CMK (cell line): ENCODE measurements around the gene DELE1.

Source experiments
- DNase-seq: peaks from one replicate; pipeline ENCODE4 v3.0.0-alpha.2; 2010; ENCODE audit warnings: low read depth

DELE1 gene

GRCh38 chr5:141958546-141959172 lies 35.0 kb downstream of the DELE1 start:
- DNase-seq, result no peak

DNA sequence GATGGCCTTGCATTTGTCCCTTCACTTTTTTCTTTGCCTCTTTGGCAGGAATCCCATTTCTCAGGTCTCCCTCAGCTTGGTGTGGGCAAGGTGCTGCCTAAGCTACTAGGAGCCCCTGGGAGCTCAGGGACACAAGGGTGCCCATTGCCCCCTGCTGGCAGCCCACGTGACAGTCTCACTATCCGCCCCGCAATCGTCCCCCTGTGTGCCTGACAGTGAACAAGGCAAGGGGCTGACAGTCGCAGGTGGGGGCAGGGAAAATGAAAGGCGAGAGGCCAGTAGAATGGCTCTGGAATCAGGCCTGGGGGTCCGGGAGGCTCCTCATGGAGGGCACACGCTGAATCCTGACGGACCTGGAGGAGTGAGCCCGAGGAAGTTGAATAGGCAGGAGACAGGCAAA lies 36.3 kb downstream of the DELE1 start:
- DNase-seq, result no peak

DNA sequence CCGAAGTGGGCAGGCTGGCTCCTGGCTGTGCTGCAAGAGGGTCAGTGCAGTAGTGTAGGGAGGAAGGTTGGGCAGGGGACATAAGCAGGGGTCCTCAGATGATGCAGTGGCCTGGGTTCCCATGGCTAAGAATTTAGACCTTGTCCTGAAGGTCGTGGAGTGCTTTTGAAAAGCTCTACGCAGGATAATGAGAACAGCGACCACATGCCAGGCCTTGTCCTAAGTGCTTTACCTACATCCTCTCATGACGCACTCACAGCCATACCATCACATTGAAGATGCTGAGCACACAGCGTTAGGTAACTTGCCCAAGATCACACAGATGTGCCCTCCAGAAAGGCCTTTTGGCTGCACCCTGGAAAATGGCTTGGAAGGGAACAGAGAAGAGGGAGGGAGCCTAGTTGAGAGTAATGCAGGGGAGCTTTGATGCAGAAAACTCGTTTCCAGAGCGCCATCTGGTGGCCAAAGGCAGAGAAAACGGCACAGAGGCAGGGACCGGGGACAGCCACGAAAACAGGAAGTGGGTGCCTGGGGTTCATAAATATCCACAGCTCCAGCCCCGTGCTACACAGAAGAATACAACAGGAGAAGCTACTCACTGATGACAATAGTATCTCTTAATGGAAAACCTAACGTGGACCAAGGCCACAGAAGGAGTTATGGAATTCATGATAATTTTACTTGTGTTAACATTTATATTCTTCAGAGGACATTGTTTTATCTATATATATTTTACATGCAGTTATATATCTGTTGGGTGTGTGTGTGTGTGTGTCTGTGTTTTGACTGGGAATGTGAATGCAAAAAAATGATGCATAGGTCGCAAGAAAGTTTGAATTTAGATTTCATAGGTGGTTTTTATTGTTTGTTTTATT lies 37.0 kb downstream of the DELE1 start:
- no peak for DNase-seq

DNA sequence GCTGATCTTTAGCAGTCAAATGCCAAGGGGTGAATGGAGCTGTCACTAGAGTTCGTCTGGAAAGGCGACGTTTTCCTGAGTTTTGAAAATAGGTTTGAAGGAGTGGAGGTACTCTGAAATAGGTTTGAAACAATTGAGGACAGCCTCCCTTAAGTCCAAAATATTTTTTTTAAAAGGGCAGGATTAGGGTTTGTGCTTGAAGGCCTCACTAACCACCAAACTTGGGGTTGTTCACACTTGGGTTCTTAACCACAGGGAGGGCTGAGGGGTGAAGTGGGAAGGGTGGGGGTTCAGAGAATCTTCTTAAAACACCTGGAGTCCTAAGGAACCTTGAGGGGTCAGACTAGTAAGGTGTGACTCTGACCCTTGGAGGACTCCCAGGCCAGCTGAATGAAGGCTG lies 37.8 kb downstream of the DELE1 start:
- no peak for DNase-seq

GRCh38 chr5:141963701-141964100 lies 40.0 kb downstream of the DELE1 start:
- no peak for DNase-seq

- no peak for DNase-seq
These were observed 41.4 kb downstream of the DELE1 start for GRCh38 chr5:141965071-141965470.

DNA sequence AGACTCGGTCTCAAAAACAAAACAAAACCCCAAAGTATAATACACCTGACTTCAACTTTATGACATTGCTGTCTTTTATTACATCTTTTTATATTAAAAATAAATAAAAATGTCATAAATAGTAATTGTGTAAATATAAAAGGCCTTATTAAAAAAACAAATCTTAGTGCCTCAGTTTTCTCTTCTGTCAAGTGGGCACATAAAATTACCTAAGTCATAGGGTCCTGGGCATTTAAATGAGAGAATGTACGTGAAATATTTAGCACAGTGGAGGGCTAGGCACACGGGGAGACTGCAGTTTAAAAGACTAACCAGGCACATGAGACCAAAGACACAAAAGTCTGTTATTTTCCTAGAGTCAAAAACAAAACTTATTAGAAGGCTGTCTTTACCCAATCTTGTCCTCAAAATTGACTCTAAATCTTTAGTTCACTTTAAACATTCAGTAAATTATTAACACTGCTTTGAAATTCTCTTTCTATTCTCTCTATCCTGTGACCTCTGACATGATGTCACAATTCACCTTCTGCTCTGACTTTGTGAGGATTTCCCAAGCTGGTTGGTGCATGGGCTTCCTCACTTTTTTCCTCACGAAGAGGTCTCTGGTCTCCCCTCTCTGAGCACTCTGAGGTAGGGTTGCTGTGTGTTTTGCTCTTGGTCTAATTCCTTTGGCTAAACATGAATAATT lies 42.7 kb downstream of the DELE1 start:
- no peak for DNase-seq

GRCh38 chr5:141966963-141967333 lies 43.3 kb downstream of the DELE1 start:
- DNase-seq, result no peak

DNA sequence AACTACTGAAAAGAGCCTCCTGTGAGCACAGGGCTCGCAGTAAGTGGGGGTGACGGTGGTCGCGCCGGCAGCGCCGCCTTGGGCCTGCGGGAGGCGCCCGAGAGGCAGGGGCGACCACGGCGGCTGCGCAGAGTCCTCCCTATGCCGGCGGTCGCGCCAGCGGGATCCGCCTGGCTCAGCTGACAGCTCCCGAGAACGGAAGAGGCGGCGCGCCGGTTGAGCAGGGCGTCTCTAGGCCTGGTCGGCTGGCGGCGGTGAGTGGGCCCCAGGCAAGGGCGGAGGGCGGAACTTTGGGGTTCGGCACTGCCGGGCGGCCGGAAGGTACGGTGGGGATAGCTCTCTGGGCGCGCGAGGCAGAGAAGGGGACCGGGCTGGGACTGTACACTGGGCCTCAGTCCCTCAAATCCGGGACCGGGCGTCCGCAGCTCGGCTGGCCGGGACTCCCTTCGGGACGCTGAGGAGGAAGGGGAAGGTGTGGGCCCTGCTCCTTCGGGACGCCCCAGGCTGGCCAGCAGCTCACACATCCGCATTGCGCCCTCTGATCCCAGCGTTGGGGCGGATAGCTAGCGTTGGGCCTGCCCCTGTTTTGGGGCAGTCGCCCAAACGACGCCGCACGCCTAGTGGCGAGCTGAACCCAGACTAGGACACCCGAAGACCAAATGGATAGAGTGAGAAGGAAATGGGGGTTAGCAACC lies 45.4 kb downstream of the DELE1 start, which contains the start of gene RNF14:
TSS of gene RNF14 (plus strand) at position 192 of the 695 bp plus-strand sequence. CDS start 4,484 bp downstream, outside the sequence.
- peak; percentile 70 for DNase-seq

GRCh38 chr5:141969783-141970771 lies 46.4 kb downstream of the DELE1 start:
- no peak for DNase-seq

GRCh38 chr5:141973871-141974595 lies 50.4 kb downstream of the DELE1 start:
- DNase-seq, result no peak

GRCh38 chr5:141976176-141976575 lies 52.5 kb downstream of the DELE1 start:
- no peak for DNase-seq

DNA sequence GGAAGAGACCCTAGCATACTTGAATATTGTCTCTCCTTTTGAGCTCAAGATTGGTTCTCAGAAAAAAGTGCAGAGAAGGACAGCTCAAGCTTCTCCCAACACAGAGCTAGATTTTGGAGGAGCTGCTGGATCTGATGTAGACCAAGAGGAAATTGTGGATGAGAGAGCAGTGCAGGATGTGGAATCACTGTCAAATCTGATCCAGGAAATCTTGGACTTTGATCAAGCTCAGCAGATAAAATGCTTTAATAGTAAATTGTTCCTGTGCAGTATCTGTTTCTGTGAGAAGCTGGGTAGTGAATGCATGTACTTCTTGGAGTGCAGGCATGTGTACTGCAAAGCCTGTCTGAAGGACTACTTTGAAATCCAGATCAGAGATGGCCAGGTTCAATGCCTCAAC lies 54.7 kb downstream of the DELE1 start:
- no peak for DNase-seq

GRCh38 chr5:141982626-141983025 lies 59.0 kb downstream of the DELE1 start:
- no peak for DNase-seq

- no peak for DNase-seq
These were observed 62.4 kb downstream of the DELE1 start for GRCh38 chr5:141986072-141986471.

DNA sequence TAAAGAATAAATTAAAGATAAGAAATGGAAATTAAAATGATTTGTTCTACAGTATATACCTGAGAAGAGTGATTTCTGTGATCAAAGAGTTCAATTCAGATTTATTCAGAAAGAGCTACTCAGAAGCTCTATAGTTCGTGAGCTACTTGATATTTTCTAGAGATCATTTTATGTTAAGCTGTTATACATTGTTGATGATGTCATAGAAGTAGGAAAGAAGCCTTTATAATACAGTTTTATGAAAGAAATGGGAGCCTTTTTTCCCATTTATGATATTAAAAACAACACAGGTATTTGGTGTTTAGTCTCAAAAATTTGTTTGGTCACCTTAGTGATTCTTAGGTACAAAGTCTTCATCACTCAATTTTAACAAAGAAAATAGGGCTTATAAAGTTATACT lies 66.0 kb downstream of the DELE1 start:
- DNase-seq, result no peak
